ENCODE measurements around the gene PLXNA3. TPM values are rescaled to one million over a fixed set of nuclear protein-coding genes. Genes with fewer than 3 reads are reported as not detected.

Gene PLXNA3
- total RNA-seq (2014; rRNA removed; shearing (Covaris generic)) (25.9 and 30.7 TPM in 2 replicates), polyA plus RNA-seq (2016; fragmentation: Nextera tagmentation; extraction: Ambion mirVana) (26.7 and 35.1 TPM in 2 replicates)

DNA sequence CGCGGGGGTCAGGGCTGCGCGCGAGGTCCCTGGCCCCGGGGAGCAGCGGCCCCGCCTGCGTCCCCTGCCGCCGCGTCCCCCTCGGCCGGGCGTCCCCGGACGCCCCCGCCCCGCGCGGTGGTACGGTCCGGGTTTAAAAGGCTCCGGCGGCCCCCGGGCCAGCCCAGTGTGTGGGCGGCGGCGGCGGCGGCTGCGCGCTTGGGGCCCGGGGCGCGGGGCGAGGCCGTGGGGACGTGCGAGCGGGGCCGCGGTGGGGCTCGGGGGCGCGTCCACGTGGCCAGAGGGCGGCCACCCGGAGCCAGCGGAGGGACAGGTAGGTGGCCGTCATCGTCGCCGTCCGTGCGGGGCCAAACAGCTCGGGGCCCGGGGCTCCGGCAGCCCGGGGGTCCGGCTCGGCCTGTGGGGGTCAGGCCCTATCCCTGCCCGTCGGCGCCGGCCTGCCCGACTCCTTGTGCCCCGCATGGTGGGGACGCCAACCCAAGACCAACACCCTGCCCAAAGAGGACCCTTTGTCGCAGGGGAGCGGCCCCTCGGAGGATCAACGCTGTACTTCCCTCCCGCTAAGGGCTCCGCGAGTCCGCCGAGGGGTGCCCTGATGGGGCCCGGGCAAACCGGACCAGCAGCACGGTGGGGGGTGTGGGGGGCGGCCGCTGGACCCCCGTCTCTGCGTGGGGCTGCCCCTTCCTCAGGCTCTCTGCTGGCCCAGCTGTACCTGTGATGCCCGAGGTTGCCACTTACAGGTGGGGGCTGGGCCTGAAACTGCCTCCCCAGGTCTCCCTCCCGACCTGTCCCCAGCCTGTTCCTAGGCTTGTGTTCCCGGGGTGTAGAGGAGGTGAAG lies at the start of gene PLXNA3:
Gene PLXNA3, plus strand, starts transcription at position 166 of the 838 bp plus-strand sequence. CDS start 1,903 bp downstream, outside the sequence.
- in situ Hi-C loops (cut with MboI): no loop called here
- H3K4me1 ChIP-seq (ENCODE audit: insufficient read depth): no peaks in the 10 kb centered on the region
- H4K20me1 ChIP-seq (ENCODE audit: insufficient read depth): no peaks in the 10 kb centered on the region
- peaks cover 50% of the 10 kb centered on the region for H3K79me2 ChIP-seq (ENCODE audit: insufficient read depth)
- 0 to 3% methylated on average over 3 to 6 of the region's 88 CpGs for WGBS, 2 experiments (ENCODE audit: low coverage in 1 of 2, low lambda C conversion rate in 2 of 2, missing lambda C conversion rate in 2 of 2)
- no peaks in the 10 kb centered on the region for H3K9me3 ChIP-seq (ENCODE audit: low read depth)
- no peaks in the 10 kb centered on the region for H3F3A ChIP-seq (ENCODE audit: insufficient read depth)
- peak within 1 kb of the TSS; percentile 90 for H3K9ac ChIP-seq
- DNase-seq: peak; percentile 66
- no peaks in the 10 kb centered on the region for H3K9me2 ChIP-seq (ENCODE audit: insufficient read depth)
- no peaks in the 10 kb centered on the region for H3K27me3 ChIP-seq (replicated peaks; ENCODE audit: insufficient read depth)
- peak within 1 kb of the TSS; percentile 58; the same call in 1 of the 2 replicates for H2AFZ ChIP-seq
- H3K27ac ChIP-seq: peak within 1 kb of the TSS; percentile 79
- H3K4me3 ChIP-seq: peak within 1 kb of the TSS; percentile 90
- peak within 1 kb of the TSS; percentile 78 for H3K4me2 ChIP-seq (ENCODE audit: unreplicated experiment)
- no peaks in the 10 kb centered on the region for H3K36me3 ChIP-seq (ENCODE audit: low read depth)
- TF ChIP-seq EZH2 (IDR thresholded peaks at IDR 0.05; ENCODE audit: insufficient read depth, poor library complexity, severe bottlenecking) (no peak), EZH2phosphoT487 (IDR thresholded peaks at IDR 0.05; ENCODE audit: insufficient read depth, low read depth) (no peak)

- no peaks in the 10 kb centered on the region for H4K20me1 ChIP-seq (ENCODE audit: insufficient read depth)
- TF ChIP-seq EZH2phosphoT487 (IDR thresholded peaks at IDR 0.05; ENCODE audit: insufficient read depth, low read depth): no peak
- TF ChIP-seq EZH2 (IDR thresholded peaks at IDR 0.05; ENCODE audit: insufficient read depth, poor library complexity, severe bottlenecking): no peak
- H2AFZ ChIP-seq: peak overlapping the region; percentile 70
- no peaks in the 10 kb centered on the region for H3F3A ChIP-seq (ENCODE audit: insufficient read depth)
- 19 to 28% methylated on average over 8 to 10 of the region's 10 CpGs for WGBS, 2 experiments (ENCODE audit: low coverage in 1 of 2, low lambda C conversion rate in 2 of 2, missing lambda C conversion rate in 2 of 2)
- peaks cover 31% of the 10 kb centered on the region for H3K79me2 ChIP-seq (ENCODE audit: insufficient read depth)
- H3K9me3 ChIP-seq (ENCODE audit: low read depth): no peaks in the 10 kb centered on the region
- H3K36me3 ChIP-seq (ENCODE audit: low read depth): no peaks in the 10 kb centered on the region
- peak overlapping the region; percentile 82 for H3K27ac ChIP-seq
- H3K4me3 ChIP-seq: peak overlapping the region; percentile 84
- H3K4me1 ChIP-seq (ENCODE audit: insufficient read depth): peaks cover 6% of the 10 kb centered on the region; the same call in 1 of the 2 replicates
- H3K9me2 ChIP-seq (ENCODE audit: insufficient read depth): no peaks in the 10 kb centered on the region
- H3K27me3 ChIP-seq (replicated peaks; ENCODE audit: insufficient read depth): no peaks in the 10 kb centered on the region
- in situ Hi-C loops (cut with MboI): no loop called here
- H3K4me2 ChIP-seq (ENCODE audit: unreplicated experiment): peak overlapping the region; percentile 84
- H3K9ac ChIP-seq: peak overlapping the region; percentile 93
- no peak for DNase-seq
Measured at GRCh38 chrX:154408659-154409221, 49.3 kb upstream of the PLXNA3 start.

DNA sequence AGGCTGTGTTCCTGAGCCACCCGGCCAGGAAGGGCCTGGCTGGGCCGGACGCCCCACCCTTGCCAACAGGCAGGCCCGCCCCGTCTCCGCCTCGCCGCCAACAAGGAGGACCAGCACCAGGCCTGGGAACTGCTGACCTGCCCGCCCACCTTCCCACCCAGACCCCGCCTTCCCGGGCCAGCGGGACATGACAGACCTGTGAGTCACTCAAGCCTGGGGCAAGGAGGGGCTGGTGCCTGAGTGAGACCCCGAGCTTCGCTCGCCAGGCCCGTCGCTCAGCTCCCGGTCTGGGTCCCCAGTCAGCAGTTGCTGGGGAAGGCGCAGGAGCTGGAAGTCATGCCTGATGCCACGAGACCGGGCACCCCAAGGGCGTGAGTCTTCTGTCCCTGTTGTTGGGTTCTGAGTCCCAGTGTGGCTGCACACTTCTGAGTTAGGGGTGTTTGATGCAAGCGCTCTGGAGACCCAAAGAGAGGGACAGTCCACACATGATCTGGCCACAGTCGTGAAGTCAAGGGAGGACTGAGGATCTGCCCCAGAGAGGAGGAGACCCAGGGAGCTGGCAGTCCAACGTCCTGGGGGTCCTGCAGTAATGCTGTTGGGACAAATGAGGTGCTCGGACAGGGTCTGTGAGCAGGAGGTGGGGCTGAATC lies 48.7 kb upstream of the PLXNA3 start, which contains the start of gene DNASE1L1:
Gene DNASE1L1, minus strand, starts transcription at position 33 of the 650 bp plus-strand sequence. CDS start 3,686 bp downstream, outside the sequence.
- H4K20me1 ChIP-seq (ENCODE audit: insufficient read depth): no peaks in the 10 kb centered on the region
- H3F3A ChIP-seq (ENCODE audit: insufficient read depth): no peaks in the 10 kb centered on the region
- peak within 1 kb of the TSS; percentile 84 for H3K4me3 ChIP-seq
- H3K9me2 ChIP-seq (ENCODE audit: insufficient read depth): no peaks in the 10 kb centered on the region
- 12 to 44% methylated on average over 7 to 10 of the region's 26 CpGs for WGBS, 2 experiments (ENCODE audit: low coverage in 1 of 2, low lambda C conversion rate in 2 of 2, missing lambda C conversion rate in 2 of 2)
- peak within 1 kb of the TSS; percentile 84 for H3K4me2 ChIP-seq (ENCODE audit: unreplicated experiment)
- peak within 1 kb of the TSS; percentile 82 for H3K27ac ChIP-seq
- H3K4me1 ChIP-seq (ENCODE audit: insufficient read depth): peaks cover 6% of the 10 kb centered on the region; the same call in 1 of the 2 replicates
- peak within 1 kb of the TSS; percentile 70 for H2AFZ ChIP-seq
- TF ChIP-seq EZH2 (IDR thresholded peaks at IDR 0.05; ENCODE audit: insufficient read depth, poor library complexity, severe bottlenecking): no peak
- no peak for TF ChIP-seq EZH2phosphoT487 (IDR thresholded peaks at IDR 0.05; ENCODE audit: insufficient read depth, low read depth)
- peak within 1 kb of the TSS; percentile 93 for H3K9ac ChIP-seq
- H3K79me2 ChIP-seq (ENCODE audit: insufficient read depth): peaks cover 31% of the 10 kb centered on the region
- no peaks in the 10 kb centered on the region for H3K27me3 ChIP-seq (replicated peaks; ENCODE audit: insufficient read depth)
- no peaks in the 10 kb centered on the region for H3K36me3 ChIP-seq (ENCODE audit: low read depth)
- DNase-seq: peak; percentile 91
- in situ Hi-C loops (cut with MboI): no loop called here
- H3K9me3 ChIP-seq (ENCODE audit: low read depth): no peaks in the 10 kb centered on the region

- H3K79me2 ChIP-seq (ENCODE audit: insufficient read depth): peaks cover 31% of the 10 kb centered on the region
- H3K27ac ChIP-seq: peak overlapping the region; percentile 76
- no peaks in the 10 kb centered on the region for H3K36me3 ChIP-seq (ENCODE audit: low read depth)
- H3K4me1 ChIP-seq (ENCODE audit: insufficient read depth): peaks cover 6% of the 10 kb centered on the region; the same call in 1 of the 2 replicates
- H4K20me1 ChIP-seq (ENCODE audit: insufficient read depth): no peaks in the 10 kb centered on the region
- no peaks in the 10 kb centered on the region for H3K9me2 ChIP-seq (ENCODE audit: insufficient read depth)
- H3K9me3 ChIP-seq (ENCODE audit: low read depth): no peaks in the 10 kb centered on the region
- peak overlapping the region; percentile 79 for H3K4me3 ChIP-seq
- in situ Hi-C loops (cut with MboI): no loop called here
- TF ChIP-seq EZH2 (IDR thresholded peaks at IDR 0.05; ENCODE audit: insufficient read depth, poor library complexity, severe bottlenecking): no peak
- TF ChIP-seq EZH2phosphoT487 (IDR thresholded peaks at IDR 0.05; ENCODE audit: insufficient read depth, low read depth): no peak
- peak; percentile 71 for DNase-seq
- peak overlapping the region; percentile 80 for H3K9ac ChIP-seq
- H3K4me2 ChIP-seq (ENCODE audit: unreplicated experiment): peak overlapping the region; percentile 73
- WGBS, 2 experiments (ENCODE audit: low coverage in 1 of 2, low lambda C conversion rate in 2 of 2, missing lambda C conversion rate in 2 of 2): 0 to 3% methylated on average over 6 to 12 of the region's 29 CpGs
- no peaks in the 10 kb centered on the region for H3K27me3 ChIP-seq (replicated peaks; ENCODE audit: insufficient read depth)
- peak overlapping the region; percentile 76 for H2AFZ ChIP-seq
- H3F3A ChIP-seq (ENCODE audit: insufficient read depth): no peaks in the 10 kb centered on the region
Measured at GRCh38 chrX:154411981-154412340, 46.1 kb upstream of the PLXNA3 start.
